Stimulated activated CD4-positive, alpha-beta T cell treated with anti-CD3 and anti-CD28 coated beads, Interleukin-12 subunit alpha, Interleukin-12 subunit beta, amount 100 ng/mL, for 4 hours (primary cell): ENCODE data around the gene PXMP2.

Source experiments
- DNase-seq: peaks from one replicate; pipeline ENCODE4 v3.0.0-alpha.2; 2020

Gene PXMP2

GRCh38 chr12:132687211-132688164 lies at the start of gene PXMP2, which contains the start of gene POLE:
Gene PXMP2, plus strand, starts transcription at chr12:132687587. Its CDS starts 84 bp downstream, at chr12:132687671.
Gene POLE, minus strand, starts transcription at chr12:132687342. Its CDS starts 27 bp downstream, at chr12:132687315.
- peak; percentile 95 for DNase-seq

DNA sequence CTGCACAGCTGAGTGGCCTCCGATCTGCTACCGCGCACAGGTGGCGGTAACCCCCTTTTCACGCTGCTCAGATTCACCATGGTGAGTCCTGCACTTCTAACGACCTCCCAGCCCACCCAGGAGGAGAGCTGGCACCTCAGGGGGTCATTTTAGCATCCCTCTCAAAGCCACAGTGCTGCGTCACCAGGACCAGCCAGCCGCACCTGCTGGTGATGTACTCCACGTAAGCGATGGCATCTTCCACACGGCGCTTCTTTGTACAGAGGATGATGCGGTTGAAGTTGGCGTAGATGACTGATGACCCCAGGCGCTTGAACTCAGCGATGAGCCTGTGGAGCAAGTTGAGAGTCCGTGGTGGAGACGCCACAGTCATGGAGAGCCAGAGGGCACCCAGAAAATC lies 49.6 kb upstream of the PXMP2 start:
- no peak for DNase-seq

DNA sequence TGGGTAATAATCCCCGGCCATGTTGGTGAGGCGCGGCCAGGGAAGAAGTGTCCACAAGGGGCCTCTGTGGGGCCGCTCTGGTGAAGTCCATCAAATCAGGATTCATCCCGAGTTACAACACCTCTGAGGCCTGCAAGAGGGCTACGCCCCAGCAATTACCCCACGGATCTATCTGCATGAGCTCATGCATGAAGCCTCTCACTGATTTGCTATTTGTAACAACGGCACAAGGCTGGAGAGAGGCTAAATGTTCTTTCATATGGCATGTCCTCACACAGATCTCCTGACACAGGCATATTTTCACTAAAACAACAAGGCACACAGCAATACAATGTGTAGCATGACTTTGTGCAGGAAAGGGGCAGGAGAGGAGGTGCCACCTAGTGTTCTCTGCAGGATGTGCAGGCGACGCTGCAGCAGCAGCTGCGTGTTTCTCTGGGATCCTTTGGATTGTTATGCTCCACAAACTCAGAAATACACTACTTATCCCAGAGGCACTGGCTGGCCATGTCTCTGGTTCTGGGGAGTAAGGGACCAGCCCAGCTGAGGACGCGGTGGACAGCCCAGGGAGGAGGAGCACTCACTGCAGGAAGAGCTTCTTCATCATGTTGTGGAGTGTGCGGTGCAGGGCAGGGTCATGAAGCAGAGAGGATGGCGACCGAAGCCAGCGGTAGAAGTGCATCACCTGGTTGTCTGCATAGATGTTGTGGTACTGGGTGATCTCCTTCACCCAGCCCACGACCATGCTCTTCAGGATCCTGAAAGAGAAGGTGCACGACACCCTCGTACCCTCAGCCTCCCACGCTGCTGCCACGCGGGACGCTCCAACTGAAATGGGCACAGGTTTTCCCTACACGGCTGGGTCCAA lies 48.6 kb upstream of the PXMP2 start:
- DNase-seq = no peak

GRCh38 chr12:132639956-132640520 lies 47.3 kb upstream of the PXMP2 start:
- DNase-seq = no peak

- no peak for DNase-seq
These were observed 46.5 kb upstream of the PXMP2 start for GRCh38 chr12:132640936-132641335.

GRCh38 chr12:132641811-132642650 lies 45.4 kb upstream of the PXMP2 start:
- DNase-seq = no peak

DNA sequence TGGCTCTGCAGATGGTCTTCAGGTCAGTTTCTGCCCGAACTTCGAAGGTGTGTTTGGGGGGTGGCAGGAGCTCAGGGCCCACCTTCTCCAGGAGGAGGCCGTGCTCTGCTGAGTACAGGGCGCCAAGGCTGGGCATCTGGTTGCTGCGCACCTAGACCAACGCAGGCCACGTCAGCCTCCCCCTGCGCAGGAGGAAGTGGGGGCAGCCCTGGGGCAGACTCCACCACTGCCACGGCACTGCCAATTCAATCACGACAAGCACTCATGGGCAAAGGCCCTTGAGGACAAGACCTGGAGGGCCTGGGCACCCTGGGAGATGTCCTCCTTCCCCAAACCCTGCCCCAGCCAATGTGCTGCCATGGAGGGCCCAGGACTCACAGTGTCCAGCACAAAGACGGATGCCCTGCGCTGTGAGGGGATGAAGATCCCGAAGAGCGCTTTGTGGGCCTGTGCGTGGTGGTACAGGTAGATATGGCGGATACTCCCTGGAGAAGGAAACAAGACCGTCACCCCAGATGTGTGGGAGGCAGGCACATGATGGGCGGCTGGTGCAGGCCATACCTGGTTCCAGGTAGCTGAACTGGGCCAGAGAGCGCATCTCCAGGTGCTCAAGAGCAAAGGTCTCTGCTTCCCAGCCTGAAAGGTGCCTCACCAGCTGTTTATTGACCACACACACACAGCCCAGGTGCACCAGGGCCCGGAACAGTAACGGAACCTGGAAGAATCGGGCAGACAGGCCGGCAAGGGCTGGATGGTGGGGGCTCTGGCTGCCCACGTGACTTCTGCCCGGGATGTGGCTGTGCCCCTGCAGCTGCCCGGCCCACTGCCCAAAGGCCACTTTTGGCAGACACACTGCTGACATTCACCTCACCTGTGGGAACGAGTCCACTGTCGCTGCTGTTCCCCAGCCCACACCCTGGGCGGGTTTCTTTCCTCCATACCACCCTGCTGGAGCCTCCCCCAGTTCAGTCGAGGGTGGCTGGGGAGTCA lies 44.2 kb upstream of the PXMP2 start:
- no peak for DNase-seq

GRCh38 chr12:132646850-132647249 lies 40.5 kb upstream of the PXMP2 start:
- no peak for DNase-seq

DNA sequence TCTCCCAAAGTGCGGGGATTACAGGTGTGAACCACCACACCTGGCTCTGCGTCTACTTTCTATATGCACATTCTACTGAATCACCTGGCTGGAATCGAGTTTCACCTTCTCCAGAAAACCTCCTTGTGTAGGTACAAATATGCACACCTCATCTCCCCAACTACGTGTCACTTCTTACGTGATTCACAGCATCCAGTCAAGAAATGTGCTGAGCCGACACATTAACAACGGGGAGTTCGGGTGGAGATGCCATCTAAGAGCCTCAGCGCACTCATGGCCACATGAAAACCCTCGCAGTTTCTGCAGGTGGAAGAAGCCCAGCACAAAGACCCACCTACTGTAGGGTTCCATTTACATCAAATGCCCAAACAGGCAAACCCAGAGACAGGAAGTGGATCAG lies 39.5 kb upstream of the PXMP2 start:
- DNase-seq = no peak

GRCh38 chr12:132648616-132649225 lies 38.7 kb upstream of the PXMP2 start:
- DNase-seq = no peak

GRCh38 chr12:132649226-132649945 lies 38.0 kb upstream of the PXMP2 start:
- no peak for DNase-seq

DNA sequence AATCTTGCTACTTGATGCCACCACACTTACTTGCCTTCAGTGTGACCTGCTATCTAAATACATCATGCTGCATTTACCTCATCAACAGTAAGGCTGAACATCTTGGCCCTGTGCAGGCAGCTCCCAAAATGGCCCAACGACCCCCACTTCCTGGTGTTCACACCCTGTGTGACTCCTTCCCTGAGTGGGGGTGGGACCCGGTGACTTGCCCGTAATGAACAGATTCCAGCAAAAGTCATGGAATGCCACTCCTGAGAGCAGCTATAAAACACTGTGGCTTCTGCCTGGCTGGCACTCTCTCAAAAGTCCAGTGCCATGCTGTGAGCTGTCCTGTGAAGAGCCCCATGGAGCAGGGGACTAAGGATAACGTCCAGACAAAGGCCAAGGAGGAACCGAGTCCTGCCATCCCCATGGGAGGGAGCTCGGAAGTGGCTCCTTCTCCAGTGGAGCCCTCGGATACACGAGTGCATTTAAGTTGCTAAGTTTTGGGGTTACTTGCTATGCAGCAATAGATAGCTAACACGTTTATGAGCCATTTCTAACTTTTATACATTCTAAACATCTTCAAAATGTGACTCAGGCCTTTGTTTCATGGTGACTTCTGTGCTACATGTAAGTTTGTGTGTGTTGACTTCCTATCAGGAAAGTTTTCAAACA lies 35.8 kb upstream of the PXMP2 start:
- no peak for DNase-seq

GRCh38 chr12:132653567-132654290 lies 33.7 kb upstream of the PXMP2 start:
- no peak for DNase-seq

GRCh38 chr12:132657004-132657727 lies 30.2 kb upstream of the PXMP2 start:
- DNase-seq = no peak

- no peak for DNase-seq
These were observed 29.1 kb upstream of the PXMP2 start for GRCh38 chr12:132658149-132658894.

- no peak for DNase-seq
These were observed 28.2 kb upstream of the PXMP2 start for GRCh38 chr12:132659146-132659545.

DNA sequence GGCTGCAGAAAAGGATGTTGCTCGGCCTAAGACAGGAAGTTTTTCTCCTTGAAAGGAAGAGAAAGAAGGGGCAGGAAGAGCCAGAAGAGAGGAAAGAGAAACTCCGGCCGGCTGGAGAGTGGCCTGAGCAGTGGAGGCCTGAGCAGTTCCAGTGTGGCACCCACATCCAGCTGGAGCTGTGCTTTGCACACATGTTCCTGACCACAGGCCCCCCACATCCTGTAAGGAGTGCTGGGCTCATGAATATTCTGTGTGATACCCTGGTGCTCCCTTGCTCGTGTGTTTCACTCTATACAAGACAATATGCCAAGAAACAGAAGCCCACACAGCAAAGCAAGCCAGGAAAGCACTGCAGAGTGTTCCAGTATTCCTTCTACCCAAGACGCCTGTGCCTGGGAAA lies 27.3 kb upstream of the PXMP2 start:
- DNase-seq = no peak
